Peyer's patch (tissue), 4 donors: Measurements from ENCODE around the gene KLHL6.

Experiments
- CTCF ChIP-seq, 6 experiments: fragments of 450-650 bp in 4 of 6; fragments of 200-600 bp in 2 of 6; sonication (generic) in 1 of 6; IDR thresholded peaks; one replicate each; pipeline ENCODE4 v1.5.1; 2017 to 2019; ENCODE audit warnings: antibody characterized with exemption in 6 of 6, mild to moderate bottlenecking in 3 of 6, moderate library complexity in 1 of 6
- POLR2A ChIP-seq, 2 donors: fragments of 450-650 bp; IDR thresholded peaks; one replicate each; pipeline ENCODE4 v1.5.1; 2017; ENCODE audit warnings: antibody characterized with exemption in 2 of 2, mild to moderate bottlenecking in 2 of 2, moderate library complexity in 2 of 2

- no peak for TF ChIP-seq POLR2A (IDR thresholded peaks at IDR 0.05)
- peak in 2 of 6 experiments; percentile 15 to 22 for TF ChIP-seq CTCF (IDR thresholded peaks at IDR 0.05)
Measured at GRCh38 chr3:183490211-183490601, 65.3 kb downstream of the KLHL6 start.
